IPS DF 19.7 (cell line): ENCODE measurements around the gene MDN1.
"Not testable (repeated sequence)": the region's sequence is repeated elsewhere in the genome, so short reads cannot be mapped to it uniquely, and the experiment has no call there.

Experiments used
- DNase-seq: peaks from one replicate; pipeline ENCODE4 v3.0.0-alpha.2; 2013; ENCODE audit warnings: low read depth, low spot score

The MDN1 gene, protein sequence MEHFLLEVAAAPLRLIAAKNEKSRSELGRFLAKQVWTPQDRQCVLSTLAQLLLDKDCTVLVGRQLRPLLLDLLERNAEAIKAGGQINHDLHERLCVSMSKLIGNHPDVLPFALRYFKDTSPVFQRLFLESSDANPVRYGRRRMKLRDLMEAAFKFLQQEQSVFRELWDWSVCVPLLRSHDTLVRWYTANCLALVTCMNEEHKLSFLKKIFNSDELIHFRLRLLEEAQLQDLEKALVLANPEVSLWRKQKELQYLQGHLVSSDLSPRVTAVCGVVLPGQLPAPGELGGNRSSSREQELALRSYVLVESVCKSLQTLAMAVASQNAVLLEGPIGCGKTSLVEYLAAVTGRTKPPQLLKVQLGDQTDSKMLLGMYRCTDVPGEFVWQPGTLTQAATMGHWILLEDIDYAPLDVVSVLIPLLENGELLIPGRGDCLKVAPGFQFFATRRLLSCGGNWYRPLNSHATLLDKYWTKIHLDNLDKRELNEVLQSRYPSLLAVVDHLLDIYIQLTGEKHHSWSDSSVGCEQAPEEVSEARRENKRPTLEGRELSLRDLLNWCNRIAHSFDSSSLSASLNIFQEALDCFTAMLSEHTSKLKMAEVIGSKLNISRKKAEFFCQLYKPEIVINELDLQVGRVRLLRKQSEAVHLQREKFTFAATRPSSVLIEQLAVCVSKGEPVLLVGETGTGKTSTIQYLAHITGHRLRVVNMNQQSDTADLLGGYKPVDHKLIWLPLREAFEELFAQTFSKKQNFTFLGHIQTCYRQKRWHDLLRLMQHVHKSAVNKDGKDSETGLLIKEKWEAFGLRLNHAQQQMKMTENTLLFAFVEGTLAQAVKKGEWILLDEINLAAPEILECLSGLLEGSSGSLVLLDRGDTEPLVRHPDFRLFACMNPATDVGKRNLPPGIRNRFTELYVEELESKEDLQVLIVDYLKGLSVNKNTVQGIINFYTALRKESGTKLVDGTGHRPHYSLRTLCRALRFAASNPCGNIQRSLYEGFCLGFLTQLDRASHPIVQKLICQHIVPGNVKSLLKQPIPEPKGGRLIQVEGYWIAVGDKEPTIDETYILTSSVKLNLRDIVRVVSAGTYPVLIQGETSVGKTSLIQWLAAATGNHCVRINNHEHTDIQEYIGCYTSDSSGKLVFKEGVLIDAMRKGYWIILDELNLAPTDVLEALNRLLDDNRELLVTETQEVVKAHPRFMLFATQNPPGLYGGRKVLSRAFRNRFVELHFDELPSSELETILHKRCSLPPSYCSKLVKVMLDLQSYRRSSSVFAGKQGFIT (N-terminal part only)

DNA sequence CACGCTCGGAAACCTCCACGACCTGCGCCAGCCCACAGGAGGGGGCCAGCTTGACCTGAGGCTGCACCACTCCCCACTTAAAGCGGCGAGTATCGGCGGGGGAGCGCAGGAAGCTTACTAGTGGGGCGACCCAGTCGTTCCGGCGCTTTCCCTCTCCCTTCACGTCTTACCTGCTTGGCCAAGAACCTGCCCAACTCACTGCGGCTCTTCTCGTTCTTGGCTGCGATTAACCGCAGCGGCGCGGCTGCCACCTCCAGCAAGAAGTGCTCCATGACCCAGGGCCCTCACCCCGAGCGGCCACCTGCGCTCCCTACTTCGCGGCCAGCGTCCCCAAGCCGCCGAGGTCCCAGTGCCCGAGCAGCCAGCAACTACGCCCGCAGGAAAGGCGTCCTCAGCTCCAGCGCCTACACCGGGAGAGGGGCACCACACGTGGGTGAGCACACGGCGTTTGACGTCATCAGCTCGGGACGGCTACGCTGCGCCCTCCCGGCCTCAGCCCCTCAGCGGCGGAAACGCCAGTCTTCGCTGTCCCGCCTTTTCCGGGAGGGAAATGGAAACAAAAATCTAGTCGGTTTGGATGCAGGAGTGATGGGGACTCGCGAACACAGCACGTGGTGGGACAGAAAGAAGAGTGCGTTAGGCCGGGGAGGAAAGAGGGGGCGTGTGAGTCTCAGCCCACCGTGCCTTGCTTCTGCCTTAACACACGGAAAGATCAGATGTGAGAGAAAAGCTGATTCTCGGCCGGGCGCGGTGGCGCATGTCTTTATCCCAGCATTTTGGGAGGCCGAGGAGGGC, at the start of gene MDN1:
Gene MDN1, minus strand, starts transcription at position 459 of the 795 bp plus-strand sequence. Its CDS starts 187 bp downstream, at position 272.
- peak; percentile 91 for DNase-seq

GRCh38 chr6:89866024-89866678, 46.6 kb upstream of the MDN1 start:
- DNase-seq = no peak

DNA sequence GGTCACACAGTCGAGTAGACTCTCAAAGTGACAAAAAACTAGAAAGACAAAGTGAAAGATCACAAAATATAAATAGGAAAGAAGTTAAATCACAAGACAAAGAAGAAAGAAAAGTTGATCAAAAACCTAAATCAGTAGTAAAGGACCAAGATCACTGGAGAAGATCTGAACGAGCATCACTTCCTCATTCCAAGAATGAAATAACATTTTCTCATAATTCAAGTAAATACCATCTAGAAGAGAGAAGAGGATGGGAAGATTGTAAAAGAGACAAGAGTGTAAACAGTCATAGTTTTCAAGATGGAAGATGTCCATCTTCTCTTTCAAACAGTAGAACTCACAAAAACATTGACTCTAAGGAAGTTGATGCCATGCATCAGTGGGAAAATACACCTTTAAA, 43.1 kb upstream of the MDN1 start:
- DNase-seq = no peak

DNA sequence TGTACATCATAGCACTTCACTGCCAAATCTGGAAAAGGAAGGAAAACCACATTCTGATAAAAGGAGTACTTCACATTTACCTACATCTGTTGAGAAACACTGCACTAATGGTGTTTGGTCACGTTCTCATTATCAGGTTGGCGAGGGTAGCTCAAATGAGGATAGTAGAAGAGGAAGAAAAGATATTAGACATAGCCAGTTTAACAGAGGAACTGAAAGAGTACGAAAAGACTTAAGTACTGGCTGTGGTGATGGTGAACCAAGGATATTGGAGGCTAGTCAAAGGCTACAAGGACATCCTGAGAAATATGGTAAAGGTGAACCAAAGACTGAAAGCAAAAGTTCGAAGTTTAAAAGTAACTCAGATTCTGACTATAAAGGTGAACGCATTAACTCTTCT, 42.7 kb upstream of the MDN1 start:
- no peak for DNase-seq

DNA sequence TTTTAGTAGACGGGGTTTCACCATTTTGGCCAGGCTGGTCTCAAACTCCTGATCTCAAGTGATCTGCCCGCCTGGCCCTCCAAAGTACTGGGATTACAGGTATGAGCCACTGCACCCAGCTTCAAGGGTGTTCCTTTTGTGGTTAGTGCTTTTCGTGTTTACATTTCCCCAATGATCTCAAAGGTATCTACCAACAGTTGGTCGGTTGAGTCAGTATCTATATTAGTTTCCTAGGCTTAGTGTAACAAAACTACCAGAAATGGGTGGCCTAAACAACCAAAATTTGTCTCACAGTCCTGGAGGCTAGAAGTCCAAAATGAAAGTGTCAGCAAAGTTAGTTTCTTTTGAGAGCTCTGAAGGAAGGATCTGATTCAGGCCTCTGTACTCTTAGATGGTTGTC, 40.1 kb upstream of the MDN1 start:
- no peak for DNase-seq

GRCh38 chr6:89858041-89858440, 38.4 kb upstream of the MDN1 start:
- no peak for DNase-seq

- DNase-seq = no peak
Measured at GRCh38 chr6:89853068-89853467, 33.5 kb upstream of the MDN1 start.

- not testable (repeated sequence) for DNase-seq
Measured at GRCh38 chr6:89847513-89847912, 27.9 kb upstream of the MDN1 start.

- DNase-seq = no peak
Measured at GRCh38 chr6:89843070-89843469, 23.5 kb upstream of the MDN1 start.

DNA sequence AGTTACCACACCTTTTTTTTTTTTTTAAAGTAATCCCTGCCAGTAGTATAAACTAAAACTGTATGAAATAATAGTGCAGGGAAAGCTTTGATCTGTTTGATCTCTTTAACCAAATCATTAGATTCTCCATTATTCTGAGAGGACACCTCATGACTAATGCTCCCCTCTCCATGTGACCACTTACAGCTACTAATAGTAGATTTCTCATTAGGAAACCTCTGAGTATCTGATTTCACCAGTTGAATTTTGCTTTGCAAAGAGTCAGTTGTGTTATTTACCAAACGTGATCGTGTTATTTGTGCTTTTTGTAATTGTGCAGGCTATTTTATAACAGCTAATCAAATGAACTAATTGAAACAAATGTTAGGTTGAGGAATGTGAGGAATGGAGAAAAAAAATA, 22.6 kb upstream of the MDN1 start:
- no peak for DNase-seq

- DNase-seq = no peak
Measured at GRCh38 chr6:89840538-89840937, 20.9 kb upstream of the MDN1 start.

DNA sequence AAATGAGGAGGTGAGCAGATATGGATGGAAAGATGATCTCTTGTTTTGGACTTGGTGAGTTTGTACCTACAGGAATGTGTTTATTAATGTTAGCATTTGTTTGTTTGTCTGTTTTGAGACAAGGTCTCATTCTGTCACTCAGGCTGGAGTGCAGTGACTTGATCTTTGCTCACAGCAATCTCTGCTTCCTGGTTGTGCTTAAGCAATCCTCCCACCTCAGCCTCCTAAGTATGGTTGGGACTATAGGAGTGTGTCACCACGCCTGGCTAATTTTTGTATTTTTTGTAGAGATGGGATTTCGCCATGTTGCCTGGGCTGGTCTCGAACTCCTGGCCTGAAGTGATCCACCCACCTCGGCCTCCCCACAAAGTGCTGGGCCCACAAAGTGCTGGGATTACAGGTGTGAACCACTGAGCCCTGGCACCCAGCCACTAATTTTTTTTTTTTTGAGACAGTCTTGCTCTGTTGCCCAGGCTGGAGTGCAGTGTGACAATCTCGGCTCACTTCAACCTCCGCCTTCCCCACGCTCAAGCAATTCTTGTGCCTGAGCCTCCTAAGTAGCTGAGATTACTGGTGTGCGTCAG, 17.1 kb upstream of the MDN1 start:
- DNase-seq = no peak

- DNase-seq = no peak
Measured at GRCh38 chr6:89834884-89835792, 15.5 kb upstream of the MDN1 start.

- DNase-seq = no peak
Measured at GRCh38 chr6:89830170-89830809, 10.7 kb upstream of the MDN1 start.

DNA sequence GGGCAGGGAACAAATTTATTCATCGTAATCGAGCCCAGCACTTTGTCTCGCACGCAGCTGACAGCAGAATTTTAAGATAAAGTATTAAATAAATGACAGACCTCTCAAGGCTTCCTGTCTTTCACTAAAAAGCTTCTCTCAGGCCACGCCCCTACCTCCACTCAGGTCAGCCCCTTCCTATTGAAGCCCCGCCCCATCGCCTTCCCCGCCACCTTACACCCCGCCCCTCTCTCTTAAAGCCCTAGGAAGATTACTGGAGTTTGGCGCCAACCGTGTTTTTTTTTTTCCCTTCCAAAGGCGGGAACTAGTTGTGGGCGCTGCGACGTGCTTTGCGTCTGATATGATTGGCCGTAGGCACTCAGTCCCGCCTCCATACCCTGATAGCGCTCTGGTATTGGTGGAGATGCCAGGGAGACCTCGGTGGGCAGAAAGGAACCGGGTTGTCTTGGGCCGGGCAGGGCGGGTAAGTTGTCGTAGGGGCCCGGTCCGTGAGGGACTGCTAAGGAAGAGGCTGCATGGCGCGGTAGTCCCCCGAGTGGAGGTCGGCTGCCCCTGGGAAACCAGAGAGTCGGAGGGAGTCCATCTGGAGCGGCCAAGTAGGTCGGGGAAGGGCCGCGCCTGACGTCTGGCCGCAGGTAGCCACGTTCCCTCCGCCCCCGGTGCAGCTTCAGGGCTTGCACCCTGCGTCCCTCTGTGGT, 10.0 kb upstream of the MDN1 start, which contains the start of gene CASP8AP2:
Gene CASP8AP2, plus strand, starts transcription at position 409 of the 698 bp plus-strand sequence.
- DNase-seq = peak; percentile 97

GRCh38 chr6:89828988-89829471, 9.4 kb upstream of the MDN1 start:
- no peak for DNase-seq

- DNase-seq = not testable (repeated sequence)
Measured at GRCh38 chr6:89828475-89828987, 8.9 kb upstream of the MDN1 start.
